Effector memory CD4-positive, alpha-beta T cell (primary cell): ENCODE data around the gene PIP4K2A.
"Not testable (repeated sequence)": the region's sequence is repeated elsewhere in the genome, so short reads cannot be mapped to it uniquely, and the experiment has no call there.

Experiments
- DNase-seq, 3 donors: peaks; one replicate each; pipeline ENCODE4 v3.0.0-alpha.2; 2020
- H3K27ac ChIP-seq: 2 replicates; pipeline ENCODE4 v1.7.0; 2013; ENCODE audit warnings: mild to moderate bottlenecking, low read length, moderate library complexity; ENCODE audit not compliant: insufficient read depth, poor library complexity, severe bottlenecking
- H3K27me3 ChIP-seq: replicated peaks from 2 replicates; pipeline ENCODE4 v1.7.0; 2013; ENCODE audit warnings: mild to moderate bottlenecking, low read length; ENCODE audit not compliant: insufficient read depth, control insufficient read depth, poor library complexity, severe bottlenecking
- H3K36me3 ChIP-seq: 2 replicates; pipeline ENCODE4 v1.7.0; 2013; ENCODE audit warnings: mild to moderate bottlenecking, low read length, moderate library complexity; ENCODE audit not compliant: control insufficient read depth, insufficient read depth
- H3K4me1 ChIP-seq: 2 replicates; pipeline ENCODE4 v1.7.0; 2013; ENCODE audit warnings: low read length, mild to moderate bottlenecking; ENCODE audit not compliant: control insufficient read depth, insufficient read depth, poor library complexity, severe bottlenecking
- H3K4me3 ChIP-seq: 2 replicates; pipeline ENCODE4 v1.7.0; 2013; ENCODE audit warnings: low read length, low read depth, mild to moderate bottlenecking; ENCODE audit not compliant: insufficient read depth, poor library complexity, severe bottlenecking
- H3K9me3 ChIP-seq: 2 replicates; pipeline ENCODE4 v1.7.0; 2013; ENCODE audit warnings: mild to moderate bottlenecking, low read length, moderate library complexity; ENCODE audit not compliant: control insufficient read depth

The PIP4K2A gene

GRCh38 chr10:22741631-22742030, 27.3 kb upstream of the PIP4K2A start:
- not testable (repeated sequence) for H3K27ac ChIP-seq, H3K4me3 ChIP-seq, H3K9me3 ChIP-seq, H3K27me3 ChIP-seq, DNase-seq, H3K4me1 ChIP-seq, H3K36me3 ChIP-seq

DNA sequence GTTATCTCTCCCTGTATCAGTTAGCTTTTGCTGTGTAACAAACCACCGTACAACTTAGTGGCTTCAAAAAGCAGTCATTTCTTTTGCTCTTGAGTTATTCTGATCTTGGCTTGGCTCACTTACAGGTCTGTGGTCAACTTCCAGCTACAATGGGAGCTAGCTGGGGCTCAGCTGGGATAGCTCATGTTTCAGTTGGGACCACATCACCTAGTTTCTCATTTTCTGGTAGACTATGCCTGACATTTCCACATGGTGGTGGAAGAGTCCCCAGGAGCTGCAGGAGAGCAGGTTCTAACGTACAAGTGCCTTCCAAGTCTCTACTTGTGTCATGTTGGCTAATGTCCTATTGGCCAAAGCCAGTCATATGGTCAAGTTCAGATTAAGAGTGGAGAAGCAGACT, 25.8 kb upstream of the PIP4K2A start:
- no peak for DNase-seq

DNA sequence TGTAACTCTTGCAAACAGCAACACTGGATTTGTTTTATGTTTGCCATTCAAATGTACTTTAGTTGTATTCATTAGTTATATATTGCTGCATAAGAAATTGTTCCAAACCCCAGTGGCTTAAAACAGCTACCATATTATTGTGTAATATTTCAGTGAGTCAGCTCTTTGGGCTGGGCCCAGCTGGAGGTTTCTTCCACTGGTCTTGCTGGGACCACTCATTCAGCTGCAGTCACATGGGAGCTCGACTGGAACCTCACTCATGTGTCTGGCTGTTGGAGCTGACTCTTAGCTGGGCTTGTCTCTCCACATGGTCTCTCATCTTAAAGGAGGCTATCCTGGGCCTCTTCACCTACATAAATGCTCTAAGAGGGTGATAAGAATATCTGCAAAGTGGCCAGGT, 23.2 kb upstream of the PIP4K2A start:
- DNase-seq = no peak

More for the DNA sequence above, 25.8 kb upstream of the PIP4K2A start:
- Histone ChIP-seq H3K4me3 (no peak overlapping the region), H3K27ac (no peak overlapping the region), H3K36me3 (no peaks in the 10 kb centered on the region), H3K27me3 (no peaks in the 10 kb centered on the region), H3K4me1 (no peaks in the 10 kb centered on the region), H3K9me3 (no peaks in the 10 kb centered on the region)

GRCh38 chr10:22736134-22736533, 21.8 kb upstream of the PIP4K2A start:
- Histone ChIP-seq H3K27ac (no peak overlapping the region), H3K36me3 (no peaks in the 10 kb centered on the region), H3K27me3 (no peaks in the 10 kb centered on the region), H3K4me3 (no peak overlapping the region), H3K9me3 (no peaks in the 10 kb centered on the region), H3K4me1 (no peaks in the 10 kb centered on the region)
- DNase-seq = no peak

More for the DNA sequence above, 23.2 kb upstream of the PIP4K2A start:
- Histone ChIP-seq H3K4me3 (no peak overlapping the region), H3K27ac (no peak overlapping the region), H3K36me3 (no peaks in the 10 kb centered on the region), H3K4me1 (no peaks in the 10 kb centered on the region), H3K27me3 (no peaks in the 10 kb centered on the region), H3K9me3 (no peaks in the 10 kb centered on the region)

DNA sequence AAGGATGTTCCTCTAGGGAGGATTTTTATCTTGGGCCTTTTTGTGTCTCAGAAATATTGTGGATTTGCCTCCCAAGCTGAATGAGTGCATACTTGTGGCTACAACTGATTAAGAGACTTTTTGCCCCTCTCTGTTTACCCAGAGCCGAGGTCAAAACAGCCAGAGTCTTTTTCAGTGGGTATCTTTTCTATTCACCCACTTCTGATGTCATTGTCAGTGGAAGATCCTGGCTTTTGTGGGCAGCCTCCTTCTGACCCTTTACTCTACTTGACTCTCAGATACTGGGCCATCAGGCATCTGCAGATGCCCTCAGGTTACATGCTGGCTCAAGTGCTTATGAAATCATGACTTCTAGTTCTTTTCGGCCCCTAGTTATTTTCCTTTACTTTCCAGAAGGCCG, 19.6 kb upstream of the PIP4K2A start:
- Histone ChIP-seq H3K27ac (no peak overlapping the region), H3K27me3 (no peaks in the 10 kb centered on the region), H3K4me3 (no peak overlapping the region), H3K4me1 (no peaks in the 10 kb centered on the region), H3K36me3 (no peaks in the 10 kb centered on the region), H3K9me3 (no peaks in the 10 kb centered on the region)
- DNase-seq = no peak

GRCh38 chr10:22727663-22728062, 13.3 kb upstream of the PIP4K2A start:
- no peak for DNase-seq
- Histone ChIP-seq H3K27me3 (no peaks in the 10 kb centered on the region), H3K36me3 (no peaks in the 10 kb centered on the region), H3K27ac (no peak overlapping the region), H3K4me3 (no peak overlapping the region), H3K4me1 (no peaks in the 10 kb centered on the region), H3K9me3 (no peaks in the 10 kb centered on the region)

GRCh38 chr10:22727112-22727511, 12.7 kb upstream of the PIP4K2A start:
- H3K4me3 ChIP-seq = no peak overlapping the region
- no peak overlapping the region for H3K27ac ChIP-seq
- H3K9me3 ChIP-seq = no peaks in the 10 kb centered on the region
- no peak for DNase-seq
- H3K36me3 ChIP-seq = no peaks in the 10 kb centered on the region
- H3K4me1 ChIP-seq = no peaks in the 10 kb centered on the region
- no peaks in the 10 kb centered on the region for H3K27me3 ChIP-seq

- no peaks in the 10 kb centered on the region for H3K27me3 ChIP-seq
- no peak for DNase-seq
Observed at GRCh38 chr10:22724773-22725172, 10.4 kb upstream of the PIP4K2A start.

DNA sequence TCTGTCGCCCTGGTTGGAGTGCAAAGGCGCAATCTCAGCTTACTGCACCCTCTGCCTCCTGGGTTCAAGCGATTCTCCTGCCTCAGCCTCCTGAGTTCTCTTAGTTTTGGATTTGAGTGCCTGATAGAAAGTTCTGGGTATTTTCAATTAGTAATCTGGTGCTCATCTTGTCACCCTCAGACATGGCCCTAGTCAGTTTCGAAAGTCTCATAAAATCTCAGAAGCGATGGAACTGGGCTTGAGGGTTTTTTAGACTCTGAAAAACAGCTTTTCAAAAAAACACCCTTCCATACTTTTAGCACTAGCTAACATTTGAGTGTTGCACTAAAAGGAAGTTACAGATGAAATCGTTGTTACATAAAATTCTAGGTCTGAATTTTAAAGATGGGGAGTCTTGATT, 9.4 kb upstream of the PIP4K2A start:
- H3K27ac ChIP-seq = no peak overlapping the region
- H3K9me3 ChIP-seq = no peaks in the 10 kb centered on the region
- no peaks in the 10 kb centered on the region for H3K27me3 ChIP-seq
- H3K36me3 ChIP-seq = no peaks in the 10 kb centered on the region
- DNase-seq = no peak
- no peaks in the 10 kb centered on the region for H3K4me1 ChIP-seq
- no peak overlapping the region for H3K4me3 ChIP-seq

More at GRCh38 chr10:22724773-22725172, 10.4 kb upstream of the PIP4K2A start:
- H3K4me3 ChIP-seq = no peak overlapping the region
- no peak overlapping the region for H3K27ac ChIP-seq
- H3K9me3 ChIP-seq = no peaks in the 10 kb centered on the region
- no peaks in the 10 kb centered on the region for H3K36me3 ChIP-seq
- H3K4me1 ChIP-seq = no peaks in the 10 kb centered on the region

GRCh38 chr10:22723343-22723779, 9.0 kb upstream of the PIP4K2A start:
- no peak for DNase-seq
- Histone ChIP-seq H3K9me3 (no peaks in the 10 kb centered on the region), H3K4me3 (no peak overlapping the region)

More at GRCh38 chr10:22723343-22723779, 9.0 kb upstream of the PIP4K2A start:
- Histone ChIP-seq H3K36me3 (no peaks in the 10 kb centered on the region), H3K4me1 (no peaks in the 10 kb centered on the region), H3K27ac (no peak overlapping the region), H3K27me3 (no peaks in the 10 kb centered on the region)
